Fibroblast of lung (primary cell): ENCODE data around the gene ZNF764.

ENCODE experiments used
- EZH2 ChIP-seq: IDR thresholded peaks from 2 replicates; pipeline ENCODE4 v1.5.1; 2012; ENCODE audit warnings: low read length, control low read depth, mild to moderate bottlenecking; ENCODE audit errors: missing control alignments
- TF ChIP-seq, protein P1 (sequence below), 2 donors: IDR thresholded peaks in 1 of 2; conservative IDR thresholded peaks in 1 of 2; 1 replicate in 1 of 2; 2 replicates in 1 of 2; pipeline ENCODE4 v1.5.1; 2011 to 2012; ENCODE audit warnings: low read length in 2 of 2, control low read depth in 1 of 2, inconsistent platforms in 1 of 2, low read depth in 1 of 2, mild to moderate bottlenecking in 1 of 2

DNA sequence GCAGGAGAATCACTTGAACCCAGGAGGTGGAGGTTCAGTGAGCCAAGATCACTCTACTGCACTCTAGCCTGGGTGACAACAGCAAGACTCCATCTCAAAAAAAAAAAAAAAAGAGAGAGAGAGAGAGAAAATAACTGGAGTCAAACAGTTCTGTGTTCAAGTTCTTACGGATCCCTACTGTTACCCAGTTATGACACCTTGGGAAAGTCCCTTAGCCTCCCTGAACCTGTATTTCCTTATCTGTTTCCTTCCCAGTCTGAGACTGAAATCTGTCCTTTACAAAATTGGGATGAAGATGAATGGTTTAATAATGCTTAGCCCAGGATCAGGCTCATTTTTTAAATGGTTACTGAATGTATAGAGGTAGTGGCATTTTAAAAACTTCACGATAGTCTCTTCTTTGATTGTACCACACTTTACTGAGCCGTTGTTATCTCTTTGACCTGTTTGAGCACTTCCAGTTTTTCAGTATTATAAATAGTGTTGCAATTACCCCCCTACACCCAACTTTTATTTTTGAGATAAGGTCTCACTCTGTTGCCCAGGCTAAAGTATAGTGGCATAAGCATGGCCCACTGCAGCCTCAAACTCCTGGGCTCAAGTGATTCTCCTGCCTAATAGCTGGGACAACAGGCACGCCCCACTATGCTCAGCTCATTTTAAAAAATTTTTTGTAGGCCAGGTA lies 49.0 kb downstream of the ZNF764 start:
- TF ChIP-seq, protein P1, sequence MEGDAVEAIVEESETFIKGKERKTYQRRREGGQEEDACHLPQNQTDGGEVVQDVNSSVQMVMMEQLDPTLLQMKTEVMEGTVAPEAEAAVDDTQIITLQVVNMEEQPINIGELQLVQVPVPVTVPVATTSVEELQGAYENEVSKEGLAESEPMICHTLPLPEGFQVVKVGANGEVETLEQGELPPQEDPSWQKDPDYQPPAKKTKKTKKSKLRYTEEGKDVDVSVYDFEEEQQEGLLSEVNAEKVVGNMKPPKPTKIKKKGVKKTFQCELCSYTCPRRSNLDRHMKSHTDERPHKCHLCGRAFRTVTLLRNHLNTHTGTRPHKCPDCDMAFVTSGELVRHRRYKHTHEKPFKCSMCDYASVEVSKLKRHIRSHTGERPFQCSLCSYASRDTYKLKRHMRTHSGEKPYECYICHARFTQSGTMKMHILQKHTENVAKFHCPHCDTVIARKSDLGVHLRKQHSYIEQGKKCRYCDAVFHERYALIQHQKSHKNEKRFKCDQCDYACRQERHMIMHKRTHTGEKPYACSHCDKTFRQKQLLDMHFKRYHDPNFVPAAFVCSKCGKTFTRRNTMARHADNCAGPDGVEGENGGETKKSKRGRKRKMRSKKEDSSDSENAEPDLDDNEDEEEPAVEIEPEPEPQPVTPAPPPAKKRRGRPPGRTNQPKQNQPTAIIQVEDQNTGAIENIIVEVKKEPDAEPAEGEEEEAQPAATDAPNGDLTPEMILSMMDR (conservative IDR thresholded peaks at IDR 0.05 in 1 of 2, IDR thresholded peaks at IDR 0.05 in 1 of 2; ENCODE audit: low read depth in 1 of 2, low read length in 2 of 2): no peak
- TF ChIP-seq EZH2: no peak
